GM12878 (cell line): ENCODE measurements around the gene APOC1.

Experiments
- BMI1 ChIP-seq: fragments of 450-650 bp; IDR thresholded peaks from 2 replicates; pipeline ENCODE4 v1.6.1; 2016; ENCODE audit warnings: mild to moderate bottlenecking, moderate library complexity, borderline replicate concordance
- CEBPB ChIP-seq, 2 experiments: fragments of 150-350 bp in 1 of 2; IDR thresholded peaks; 2 replicates each; pipeline ENCODE4 v1.6.1; 2012 to 2014; ENCODE audit warnings: low read depth in 2 of 2, low read length in 2 of 2, borderline replicate concordance in 1 of 2, inconsistent platforms in 1 of 2
- EP300 ChIP-seq, 2 experiments: fragments of 150-350 bp in 1 of 2; IDR thresholded peaks; 2 replicates each; pipeline ENCODE4 v1.6.1; 2011 to 2012; ENCODE audit warnings: low read depth in 2 of 2, low read length in 2 of 2, borderline replicate concordance in 1 of 2, improper control_type of control experiment in 1 of 2, inconsistent platforms in 1 of 2; ENCODE audit not compliant: control insufficient read depth in 1 of 2
- MTA3 ChIP-seq: IDR thresholded peaks from 2 replicates; pipeline ENCODE4 v1.6.1; 2012; ENCODE audit warnings: low read length, inconsistent platforms, borderline replicate concordance
- MXI1 ChIP-seq: fragments of 150-350 bp; IDR thresholded peaks from 2 replicates; pipeline ENCODE4 v1.6.1; 2011; ENCODE audit warnings: low read depth, mild to moderate bottlenecking, inconsistent platforms, low read length, improper control_type of control experiment
- POLR2A ChIP-seq: IDR thresholded peaks from 2 replicates; pipeline ENCODE4 v1.6.1; 2011; ENCODE audit warnings: low read depth, mild to moderate bottlenecking, low read length
- POLR2AphosphoS5 ChIP-seq: IDR thresholded peaks from 2 replicates; pipeline ENCODE4 v1.6.1; 2011; ENCODE audit warnings: mild to moderate bottlenecking, low read length, inconsistent platforms
- RUNX3 ChIP-seq: IDR thresholded peaks from 2 replicates; pipeline ENCODE4 v1.6.1; 2012; ENCODE audit warnings: low read length, inconsistent platforms
- YY1 ChIP-seq: IDR thresholded peaks from 2 replicates; pipeline ENCODE4 v1.6.1; 2011; ENCODE audit warnings: low read depth, mild to moderate bottlenecking, low read length

DNA sequence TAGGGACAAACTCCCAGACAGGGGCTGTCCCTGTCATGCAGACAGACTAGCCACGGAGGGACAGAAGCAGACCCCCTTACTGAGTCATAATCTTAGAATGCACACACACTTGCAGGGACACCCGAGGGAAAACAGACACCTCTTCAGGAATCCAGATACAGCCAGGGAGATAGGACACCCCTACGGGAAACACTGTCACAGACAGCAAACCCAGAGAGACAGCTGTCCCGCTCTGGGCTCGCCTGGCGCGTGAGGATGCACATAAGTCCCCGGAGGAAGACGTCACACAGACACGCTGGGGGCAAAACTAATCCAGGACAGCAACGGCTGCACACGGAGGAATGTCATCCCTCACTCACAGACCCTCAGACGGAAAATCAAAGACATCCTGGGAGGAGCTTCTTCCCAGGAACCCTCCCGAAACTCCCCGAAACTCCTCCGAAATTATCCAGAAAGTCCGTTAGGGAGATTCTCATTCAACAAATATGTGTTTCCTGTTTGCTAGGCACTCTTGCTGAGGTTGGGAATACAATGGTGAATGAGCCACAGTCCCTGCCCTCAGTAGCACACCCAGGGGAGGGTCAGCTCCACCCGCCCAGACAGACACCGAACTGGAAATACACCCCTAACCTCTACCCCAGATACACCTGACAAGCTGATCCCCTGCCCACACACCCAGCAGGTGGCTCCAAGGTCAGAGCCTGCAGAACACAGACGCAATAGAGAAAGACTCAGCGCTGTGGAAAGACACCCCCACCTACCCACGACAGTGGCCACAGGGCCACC, 38.5 kb upstream of the APOC1 start:
- TF ChIP-seq CEBPB (IDR thresholded peaks at IDR 0.05; ENCODE audit: borderline replicate concordance in 1 of 2, low read depth in 2 of 2, low read length in 2 of 2): no peak
- no peak for TF ChIP-seq RUNX3
- TF ChIP-seq POLR2AphosphoS5: no peak
- TF ChIP-seq EP300 (IDR thresholded peaks at IDR 0.05; ENCODE audit: borderline replicate concordance in 1 of 2, control insufficient read depth in 1 of 2, low read depth in 2 of 2, low read length in 2 of 2): no peak
- no peak for TF ChIP-seq POLR2A
- no peak for TF ChIP-seq BMI1
- TF ChIP-seq YY1: no peak
- TF ChIP-seq MTA3: no peak
- TF ChIP-seq MXI1: no peak
